ENCODE measurements around the gene RTEL1.

- TF ChIP-seq CTCF (IDR thresholded peaks at IDR 0.05 in 2 of 3, conservative IDR thresholded peaks at IDR 0.05 in 1 of 3; ENCODE audit: borderline replicate concordance in 1 of 3, insufficient read depth in 1 of 3, low read depth in 2 of 3, low read length in 2 of 3), result no peak
- no peak for TF ChIP-seq ATF3 (IDR thresholded peaks at IDR 0.05)
- TF ChIP-seq RAD21 (IDR thresholded peaks at IDR 0.05; ENCODE audit: low read depth), result no peak
- TF ChIP-seq POLR2A (IDR thresholded peaks at IDR 0.05; ENCODE audit: borderline replicate concordance, extremely low read depth, insufficient read depth, insufficient read length), result no peak
- TF ChIP-seq EZH2phosphoT487 (IDR thresholded peaks at IDR 0.05; ENCODE audit: borderline replicate concordance), result no peak
- TF ChIP-seq REST (IDR thresholded peaks at IDR 0.05; ENCODE audit: low read depth), result no peak
- no peak for TF ChIP-seq YY1 (IDR thresholded peaks at IDR 0.05; ENCODE audit: extremely low read depth, insufficient replicate concordance, low read depth, low read length)
Observed at GRCh38 chr20:63731410-63731809, 73.3 kb downstream of the RTEL1 start.

Data from HCT116 (cell line).